B cell (primary cell): ENCODE results near the gene USP27X. TPM values are rescaled to one million over a fixed set of nuclear protein-coding genes. Genes with fewer than 3 reads are reported as not detected.

Experiments
- ATAC-seq: fragments of 200-7000 bp; cut with Tn5 transposase; one replicate; pipeline ENCODE4 v1.10.0; 2021; ENCODE audit warnings: low read depth, mild to moderate bottlenecking, moderate number of reproducible peaks, moderate library complexity
- CTCF ChIA-PET: fragments of 350-600 bp; sonication (Branson Sonifier 250); formaldehyde crosslinking; loops from one replicate; lab custom pipeline; 2021; ENCODE audit warnings: antibody characterized with exemption, inconsistent platforms; lab: Charles Lee
- POLR2A ChIA-PET: fragments of 350-600 bp; sonication (Branson Sonifier 250); formaldehyde crosslinking; loops from one replicate; lab custom pipeline; 2021; ENCODE audit warnings: antibody characterized with exemption; lab: Charles Lee
- DNase-seq: peaks from one replicate; pipeline ENCODE4 v3.0.0; 2013
- H2AFZ ChIP-seq: 2 replicates; pipeline ENCODE4 v1.6.1; 2012; ENCODE audit warnings: mild to moderate bottlenecking, low read depth, low read length; ENCODE audit not compliant: insufficient read depth, poor library complexity, severe bottlenecking
- H3K27ac ChIP-seq, 2 donors: 1 replicate in 1 of 2; 2 replicates in 1 of 2; pipeline ENCODE4 v1.5.1; 2012 to 2013; ENCODE audit warnings: low read length in 2 of 2, mild to moderate bottlenecking in 2 of 2, moderate library complexity in 1 of 2
- H3K27me3 ChIP-seq, 4 experiments: fragments of 200-600 bp in 1 of 4; sonication (generic) in 1 of 4; replicated peaks in 1 of 4; 1 replicate in 2 of 4; 2 replicates in 2 of 4; pipeline versions ENCODE4 v1.6.1 to v1.7.0; 2013 to 2016; ENCODE audit warnings: low read length in 3 of 4, mild to moderate bottlenecking in 2 of 4, mixed read lengths in 1 of 4, moderate library complexity in 1 of 4; ENCODE audit not compliant: insufficient read depth in 4 of 4, control insufficient read depth in 3 of 4; ENCODE audit errors: control extremely low read depth in 1 of 4
- H3K36me3 ChIP-seq, 2 experiments: replicated peaks in 1 of 2; 1 replicate in 1 of 2; 2 replicates in 1 of 2; pipeline versions ENCODE4 v1.6.1 to v1.7.1; 2013; ENCODE audit warnings: low read length in 1 of 2; ENCODE audit not compliant: insufficient read depth in 2 of 2, control insufficient read depth in 1 of 2; ENCODE audit errors: control extremely low read depth in 1 of 2, extremely low read depth in 1 of 2
- H3K4me1 ChIP-seq, 2 donors: fragments of 200-600 bp in 1 of 2; sonication (generic) in 1 of 2; 1 replicate in 1 of 2; 2 replicates in 1 of 2; pipeline versions ENCODE4 v1.5.1 to v1.6.1; 2013 to 2017; ENCODE audit warnings: low read length in 2 of 2; ENCODE audit not compliant: control insufficient read depth in 2 of 2, insufficient read depth in 2 of 2
- H3K4me2 ChIP-seq: replicated peaks from 2 replicates; pipeline ENCODE3; 2012; ENCODE audit warnings: mild to moderate bottlenecking, low read depth, low read length; ENCODE audit not compliant: poor library complexity, severe bottlenecking
- H3K4me3 ChIP-seq, 5 experiments: fragments of 200-600 bp in 1 of 5; sonication (generic) in 1 of 5; 1 replicate in 3 of 5; 2 replicates in 2 of 5; pipeline versions ENCODE4 v1.5.1 to v1.7.0; 2011 to 2016; ENCODE audit warnings: low read length in 4 of 5, mild to moderate bottlenecking in 4 of 5, low read depth in 2 of 5, control low read depth in 1 of 5, moderate library complexity in 1 of 5; ENCODE audit not compliant: insufficient read depth in 1 of 5; ENCODE audit errors: control extremely low read depth in 1 of 5, extremely low read depth in 1 of 5
- H3K79me2 ChIP-seq: fragments of 200-600 bp; sonication (generic); one replicate; pipeline ENCODE4 v1.6.0; 2016; ENCODE audit warnings: low read length; ENCODE audit not compliant: control insufficient read depth, insufficient read depth
- H3K9ac ChIP-seq: fragments of 200-600 bp; sonication (generic); 2 replicates; pipeline ENCODE4 v1.6.1; 2017; ENCODE audit warnings: mild to moderate bottlenecking, low read length, moderate library complexity
- H3K9me3 ChIP-seq, 3 donors: one replicate each; pipeline versions ENCODE4 v1.6.1 to v1.7.1; 2013; ENCODE audit warnings: low read length in 2 of 3; ENCODE audit not compliant: control insufficient read depth in 2 of 3, insufficient read depth in 1 of 3; ENCODE audit errors: control extremely low read depth in 1 of 3
- H4K20me1 ChIP-seq: 2 replicates; pipeline ENCODE4 v1.6.0; 2012; ENCODE audit warnings: mild to moderate bottlenecking, low read length; ENCODE audit not compliant: insufficient read depth, control insufficient read depth, poor library complexity, severe bottlenecking
- H3K27ac Mint-ChIP-seq: one replicate; pipeline ENCODE4 v1.8.0; 2021; ENCODE audit warnings: mixed read lengths
- H3K27me3 Mint-ChIP-seq: one replicate; pipeline ENCODE4 v1.8.0; 2021; ENCODE audit warnings: mixed read lengths
- H3K4me1 Mint-ChIP-seq: one replicate; pipeline ENCODE4 v1.8.0; 2021; ENCODE audit warnings: mixed read lengths
- H3K4me3 Mint-ChIP-seq: one replicate; pipeline ENCODE4 v1.8.0; 2021; ENCODE audit warnings: mixed read lengths
- H3K9me3 Mint-ChIP-seq: one replicate; pipeline ENCODE4 v1.8.0; 2022; ENCODE audit warnings: mixed read lengths; ENCODE audit not compliant: insufficient read depth
- CTCF ChIP-seq: fragments of 200-600 bp; IDR thresholded peaks from one replicate; pipeline ENCODE4 v1.8.0; 2022; ENCODE audit warnings: antibody characterized with exemption, mild to moderate bottlenecking
- EZH2 ChIP-seq: IDR thresholded peaks from 2 replicates; pipeline ENCODE4 v1.6.1; 2012; ENCODE audit warnings: borderline replicate concordance, low read depth, mild to moderate bottlenecking, moderate library complexity, low read length; ENCODE audit not compliant: insufficient read depth, poor library complexity, severe bottlenecking
- WGBS: methylation state at CpG from one replicate; pipeline ENCODE4 v1.1.5; 2013; ENCODE audit warnings: missing lambda C conversion rate; ENCODE audit not compliant: insufficient coverage; 5-methylcytosine and 5-hydroxymethylcytosine counted together
- intact Hi-C: fragments of 100-400 bp; cut with micrococcal nuclease; formaldehyde crosslinking; loops from one replicate; pipeline ENCODE4 v1.10.0; 2022
- polyA plus RNA-seq: library from polyadenylated mRNA; depleted of rRNA; stranded (reverse); fragments of >200 nt; gene quantifications from 2 replicates; pipeline ENCODE4 v1.2.3, GENCODE V29; 2012
- total RNA-seq, 2 donors: library from RNA; stranded (reverse); fragments of 120-200 nt in 1 of 2; gene quantifications; 1 replicate in 1 of 2; 2 replicates in 1 of 2; pipeline versions ENCODE4 v1.2.3 to v1.2.4, GENCODE V29; 2013 to 2022

Gene USP27X
- total and polyA plus RNA-seq, 2 donors (not counting 1 experiment from before 2014, with no cell fraction given): 1.6 to 6.1 TPM

DNA sequence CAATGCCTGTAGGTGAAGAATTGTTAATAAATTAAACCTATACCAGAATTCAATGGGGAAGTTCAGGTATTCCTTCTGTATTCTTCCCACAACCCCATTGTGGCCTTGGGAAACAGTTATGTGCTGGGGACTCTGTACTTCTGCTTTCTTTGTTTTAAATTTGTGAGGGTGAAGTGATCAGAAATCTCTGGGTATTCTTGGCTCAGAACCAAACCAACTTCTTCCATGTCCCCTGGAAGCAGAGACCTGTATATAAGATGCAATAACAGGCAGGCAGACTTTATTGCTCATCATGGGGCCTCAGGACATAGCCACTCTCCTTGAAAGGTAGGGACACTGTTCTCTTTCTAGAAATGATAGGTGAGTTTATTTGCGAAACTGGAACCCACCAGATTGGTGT, 19.8 kb upstream of the USP27X start:
- Mint-ChIP-seq H3K9me3 (no peaks in the 10 kb centered on the region), H3K4me1 (no peaks in the 10 kb centered on the region), H3K27ac (no peak overlapping the region), H3K27me3 (peaks cover 9% of the 10 kb centered on the region), H3K4me3 (no peak overlapping the region)
- Histone ChIP-seq H3K79me2 (no peaks in the 10 kb centered on the region), H3K27ac (no peak overlapping the region), H3K9ac (no peak overlapping the region), H3K4me2 (no peak overlapping the region), H3K9me3 (no peaks in the 10 kb centered on the region), H3K36me3 (no peaks in the 10 kb centered on the region), H3K4me1 (no peaks in the 10 kb centered on the region), H4K20me1 (no peaks in the 10 kb centered on the region), H3K27me3 (no peaks in the 10 kb centered on the region), H2AFZ (no peak overlapping the region), H3K4me3 (no peak overlapping the region)
- ChIA-PET POLR2A (no interaction called here), CTCF (no interaction called here)
- DNase-seq (no peak), ATAC-seq (no peak)
- no CpG with 5 or more reads among the region's 1 CpG for WGBS
- intact Hi-C loops: no loop called here
- TF ChIP-seq EZH2 (no peak), CTCF (no peak)

GRCh38 chrX:49860867-49861535, 18.3 kb upstream of the USP27X start:
- no CpG with 5 or more reads among the region's 2 CpGs for WGBS
- no peaks in the 10 kb centered on the region for H3K36me3 ChIP-seq
- no peak overlapping the region for H3K4me3 Mint-ChIP-seq
- TF ChIP-seq CTCF (no peak), EZH2 (no peak)
- no peak overlapping the region for H2AFZ ChIP-seq
- DNase-seq (no peak), ATAC-seq (no peak)
- CTCF ChIA-PET: no interaction called here
- H3K9me3 Mint-ChIP-seq: no peaks in the 10 kb centered on the region
- no peak overlapping the region for H3K4me2 ChIP-seq
- H3K9me3 ChIP-seq: no peaks in the 10 kb centered on the region
- POLR2A ChIA-PET: no interaction called here
- no peak overlapping the region for H3K9ac ChIP-seq
- no peak overlapping the region for H3K27ac Mint-ChIP-seq
- intact Hi-C loops: no loop called here
- H3K27me3 ChIP-seq: no peaks in the 10 kb centered on the region
- H3K4me3 ChIP-seq: no peak overlapping the region
- no peaks in the 10 kb centered on the region for H3K4me1 Mint-ChIP-seq
- H3K27me3 Mint-ChIP-seq: peaks cover 9% of the 10 kb centered on the region
- no peaks in the 10 kb centered on the region for H3K4me1 ChIP-seq
- H3K27ac ChIP-seq: no peak overlapping the region
- H3K79me2 ChIP-seq: no peaks in the 10 kb centered on the region
- H4K20me1 ChIP-seq: no peaks in the 10 kb centered on the region
